Activated CD4-positive, alpha-beta T cell treated with anti-CD3 and anti-CD28 coated beads, Interleukin-2, amount 50 U/mL, for 48 hours (primary cell): Measurements from ENCODE around the gene DHX34.

ENCODE experiments used
- DNase-seq, 2 experiments: peaks; one replicate each; pipeline ENCODE4 v3.0.0-alpha.2; 2020

The DHX34 gene

GRCh38 chr19:47419789-47420188 lies 70.7 kb downstream of the DHX34 start:
- DNase-seq: no peak

- DNase-seq: no peak
Measured at GRCh38 chr19:47421244-47421786, 72.2 kb downstream of the DHX34 start.

GRCh38 chr19:47421844-47422395 lies 72.8 kb downstream of the DHX34 start:
- DNase-seq: no peak

GRCh38 chr19:47422417-47423163 lies 73.5 kb downstream of the DHX34 start:
- DNase-seq: no peak

GRCh38 chr19:47423203-47423882 lies 74.2 kb downstream of the DHX34 start:
- no peak for DNase-seq

GRCh38 chr19:47427241-47428176 lies 78.4 kb downstream of the DHX34 start:
- DNase-seq: peak; percentile 72 to 81

GRCh38 chr19:47428177-47428894 lies 79.2 kb downstream of the DHX34 start:
- peak; percentile 87 to 90 for DNase-seq

GRCh38 chr19:47429140-47429793 lies 80.2 kb downstream of the DHX34 start:
- no peak for DNase-seq

- peak; percentile 37 to 52 for DNase-seq
Measured at GRCh38 chr19:47430041-47430802, 81.1 kb downstream of the DHX34 start.

- no peak for DNase-seq
Measured at GRCh38 chr19:47432091-47432490, 83.0 kb downstream of the DHX34 start.
